Ovary (tissue), 9 donors: Measurements from ENCODE around the gene DOK3. TPM values are rescaled to one million over a fixed set of nuclear protein-coding genes. Genes with fewer than 3 reads are reported as not detected.

Experiments used
- DNase-seq, 5 donors: peaks; one replicate each; pipeline ENCODE4 v3.0.0-alpha.2; 2019 to 2020
- H3K27ac ChIP-seq, 2 donors: fragments of 200-600 bp; one replicate each; pipeline versions ENCODE4 v1.5.1 to v1.8.0; 2019 to 2022
- H3K27me3 ChIP-seq: fragments of 200-600 bp; one replicate; pipeline ENCODE4 v1.8.0; 2022
- H3K36me3 ChIP-seq: fragments of 200-600 bp; sonication (generic); one replicate; pipeline ENCODE4 v1.5.1; 2019
- H3K4me1 ChIP-seq: one replicate; pipeline ENCODE4 v1.8.1; 2013; ENCODE audit warnings: mild to moderate bottlenecking, moderate library complexity; ENCODE audit not compliant: insufficient read depth
- H3K4me3 ChIP-seq: fragments of 200-600 bp; sonication (generic); one replicate; pipeline ENCODE4 v1.5.1; 2017
- H3K9me3 ChIP-seq, 2 donors: fragments of 200-600 bp in 1 of 2; sonication (generic) in 1 of 2; one replicate each; pipeline versions ENCODE4 v1.5.1 to v1.8.1; 2013 to 2019; ENCODE audit warnings: mild to moderate bottlenecking in 1 of 2, moderate library complexity in 1 of 2
- EP300 ChIP-seq: sonication (generic); formaldehyde crosslinking; IDR thresholded peaks from one replicate; pipeline ENCODE4 v1.6.1; 2017; ENCODE audit warnings: antibody characterized with exemption
- POLR2A ChIP-seq: fragments of 450-650 bp; IDR thresholded peaks from one replicate; pipeline ENCODE4 v1.6.1; 2017; ENCODE audit warnings: antibody characterized with exemption, mild to moderate bottlenecking, moderate library complexity
- WGBS, 3 donors: extraction: QIAGEN DNeasy Blood & Tissue Kit in 1 of 3; methylation state at CpG; one replicate each; pipeline versions ENCODE4 v1.1.5 to v1.1.7; 2013 to 2017; 5-methylcytosine and 5-hydroxymethylcytosine counted together
- intact Hi-C, 4 donors: fragments of 100-400 bp; cut with DNase I; formaldehyde crosslinking; loops; one replicate each; pipeline versions ENCODE4 v1.11.0 to v1.15.1; 2022 to 2023
- polyA plus RNA-seq, 2 donors: library from polyadenylated mRNA; stranded (reverse); fragments of 200-250 nt in 1 of 2; fragments of 350-450 nt in 1 of 2; fragmentation: Illumina TruSeq in 1 of 2; extraction: RNeasy Lipid Tissue Mini Kit (QIAGEN cat#74804) in 1 of 2; gene quantifications; one replicate each; pipeline ENCODE4 v1.2.3, GENCODE V29; 2013 to 2014
- total RNA-seq, 7 donors: library from RNA; depleted of rRNA in 2 of 7; stranded (reverse); fragments of >200 nt in 2 of 7; fragmentation: NEBNext Ultra II Directional in 3 of 7; extraction: Animal tissue kit (Norgen Biotek cat#: 25700) in 3 of 7; gene quantifications; one replicate each; pipeline versions ENCODE4 v1.1.0 to v1.2.4, GENCODE V29; 2016 to 2023
- TF ChIP-seq, protein P1 (sequence below), 3 donors: fragments of 450-650 bp in 2 of 3; fragments of 200-600 bp in 1 of 3; IDR thresholded peaks; one replicate each; pipeline versions ENCODE4 v1.5.1 to v1.8.0; 2016 to 2022; ENCODE audit warnings: antibody characterized with exemption in 3 of 3, mild to moderate bottlenecking in 1 of 3
- donor health status: DM: no; HTN: no; CAD: no; lungs with moderate emphysema.
- donor health status: DM: no; HTN: no; CAD: no.
- donor health status: Bipolar disorder and iron deficiency.
- donor health status: DM: yes; HTN: yes; CAD: no.
- donor health status: DM: no; HTN: no; CAD: no.
- donor health status: DM: yes; HTN: yes; CAD: no.

DOK3 gene
- total and polyA plus RNA-seq, 9 donors: 1.3 to 7.2 (median 2.5) TPM

DNA sequence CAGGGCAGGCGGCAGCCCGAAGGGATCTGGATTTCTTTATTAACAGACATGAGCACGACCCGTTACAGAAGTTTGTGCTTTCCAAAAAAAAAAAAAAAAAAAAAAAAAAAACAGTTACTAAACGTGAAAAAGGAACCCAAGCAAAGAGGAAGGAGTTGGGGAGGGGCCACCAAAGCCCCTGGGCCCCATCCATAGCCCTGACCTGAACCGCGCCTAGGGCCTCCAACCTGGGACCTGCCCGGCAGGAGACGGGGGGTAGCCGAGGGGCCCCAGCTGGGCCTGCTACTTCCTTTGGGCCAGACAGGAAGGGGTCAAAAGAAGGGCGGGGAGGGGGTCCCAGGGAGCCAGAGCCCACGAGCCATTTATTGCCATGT is 53.0 kb downstream of the DOK3 start:
- Histone ChIP-seq H3K27me3 (no peaks in the 10 kb centered on the region), H3K4me1 (peaks cover 7% of the 10 kb centered on the region), H3K4me3 (no peak overlapping the region), H3K27ac (no peak overlapping the region), H3K36me3 (no peaks in the 10 kb centered on the region), H3K9me3 (no peaks in the 10 kb centered on the region)
- DNase-seq: no peak
- intact Hi-C loops: loop anchor here (2.0 to 10.0 kb wide), 5 partner anchors 40 to 342 kb away; partner anchors contain the start of genes MXD3 (in 2 of the 4), PDLIM7 (in 1 of the 4) and PFN3 (in 1 of the 4)
- no peak for TF ChIP-seq POLR2A
- TF ChIP-seq, protein P1, sequence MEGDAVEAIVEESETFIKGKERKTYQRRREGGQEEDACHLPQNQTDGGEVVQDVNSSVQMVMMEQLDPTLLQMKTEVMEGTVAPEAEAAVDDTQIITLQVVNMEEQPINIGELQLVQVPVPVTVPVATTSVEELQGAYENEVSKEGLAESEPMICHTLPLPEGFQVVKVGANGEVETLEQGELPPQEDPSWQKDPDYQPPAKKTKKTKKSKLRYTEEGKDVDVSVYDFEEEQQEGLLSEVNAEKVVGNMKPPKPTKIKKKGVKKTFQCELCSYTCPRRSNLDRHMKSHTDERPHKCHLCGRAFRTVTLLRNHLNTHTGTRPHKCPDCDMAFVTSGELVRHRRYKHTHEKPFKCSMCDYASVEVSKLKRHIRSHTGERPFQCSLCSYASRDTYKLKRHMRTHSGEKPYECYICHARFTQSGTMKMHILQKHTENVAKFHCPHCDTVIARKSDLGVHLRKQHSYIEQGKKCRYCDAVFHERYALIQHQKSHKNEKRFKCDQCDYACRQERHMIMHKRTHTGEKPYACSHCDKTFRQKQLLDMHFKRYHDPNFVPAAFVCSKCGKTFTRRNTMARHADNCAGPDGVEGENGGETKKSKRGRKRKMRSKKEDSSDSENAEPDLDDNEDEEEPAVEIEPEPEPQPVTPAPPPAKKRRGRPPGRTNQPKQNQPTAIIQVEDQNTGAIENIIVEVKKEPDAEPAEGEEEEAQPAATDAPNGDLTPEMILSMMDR (IDR thresholded peaks at IDR 0.05): no peak
- no peak for TF ChIP-seq EP300
- 31 to 33% (median 31%) methylated on average over 12 of the region's 12 CpGs for WGBS, 3 donors

DNA sequence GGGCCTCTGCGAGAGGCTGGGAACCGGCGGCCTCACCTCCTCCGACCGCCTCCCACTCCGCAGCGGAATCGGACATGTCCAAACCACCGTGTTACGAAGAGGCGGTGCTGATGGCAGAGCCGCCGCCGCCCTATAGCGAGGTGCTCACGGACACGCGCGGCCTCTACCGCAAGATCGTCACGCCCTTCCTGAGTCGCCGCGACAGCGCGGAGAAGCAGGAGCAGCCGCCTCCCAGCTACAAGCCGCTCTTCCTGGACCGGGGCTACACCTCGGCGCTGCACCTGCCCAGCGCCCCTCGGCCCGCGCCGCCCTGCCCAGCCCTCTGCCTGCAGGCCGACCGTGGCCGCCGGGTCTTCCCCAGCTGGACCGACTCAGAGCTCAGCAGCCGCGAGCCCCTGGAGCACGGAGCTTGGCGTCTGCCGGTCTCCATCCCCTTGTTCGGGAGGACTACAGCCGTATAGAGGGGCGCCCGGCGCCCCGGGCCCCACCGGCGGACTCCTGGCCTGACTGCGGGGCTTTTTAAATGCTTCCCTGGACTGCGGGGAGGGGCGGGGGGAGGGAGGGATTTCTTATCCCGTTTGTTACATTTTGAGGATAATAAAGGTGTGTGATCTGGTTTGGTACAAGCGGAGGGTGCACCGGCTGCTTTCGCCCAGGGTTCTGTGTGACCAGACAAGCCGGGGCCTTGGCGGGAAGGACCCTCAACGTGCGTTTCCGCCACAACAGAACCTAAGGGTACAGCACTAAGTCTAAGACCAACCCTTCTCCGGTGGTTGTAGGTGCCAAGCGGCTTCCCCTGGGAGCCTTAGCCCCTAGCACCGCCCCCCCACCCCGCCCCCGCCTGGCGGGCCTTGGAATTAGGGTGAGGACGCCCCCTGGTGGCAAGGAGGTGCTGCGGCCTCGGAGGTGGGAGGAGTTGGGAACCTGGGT is 53.7 kb downstream of the DOK3 start:
- TF ChIP-seq POLR2A (no peak), EP300 (no peak)
- TF ChIP-seq, protein P1 (IDR thresholded peaks at IDR 0.05): peak; percentile 60 to 93 (median 86)
- H3K36me3 ChIP-seq: no peaks in the 10 kb centered on the region
- no peaks in the 10 kb centered on the region for H3K27me3 ChIP-seq
- 1% methylated on average over 33 to 76 of the region's 76 CpGs for WGBS, 3 donors
- no peaks in the 10 kb centered on the region for H3K9me3 ChIP-seq
- H3K27ac ChIP-seq: peak overlapping the region; percentile 26 to 49
- H3K4me1 ChIP-seq: peaks cover 7% of the 10 kb centered on the region
- peak overlapping the region; percentile 44 for H3K4me3 ChIP-seq
- DNase-seq: peak; percentile 95 to 97 (median 96)
- intact Hi-C loops: loop anchor here (2.0 to 10.0 kb wide), 7 partner anchors 41 to 341 kb away; partner anchors contain the start of genes MXD3 (in 2 of the 4), PDLIM7 (in 1 of the 4) and PFN3 (in 1 of the 4)

DNA sequence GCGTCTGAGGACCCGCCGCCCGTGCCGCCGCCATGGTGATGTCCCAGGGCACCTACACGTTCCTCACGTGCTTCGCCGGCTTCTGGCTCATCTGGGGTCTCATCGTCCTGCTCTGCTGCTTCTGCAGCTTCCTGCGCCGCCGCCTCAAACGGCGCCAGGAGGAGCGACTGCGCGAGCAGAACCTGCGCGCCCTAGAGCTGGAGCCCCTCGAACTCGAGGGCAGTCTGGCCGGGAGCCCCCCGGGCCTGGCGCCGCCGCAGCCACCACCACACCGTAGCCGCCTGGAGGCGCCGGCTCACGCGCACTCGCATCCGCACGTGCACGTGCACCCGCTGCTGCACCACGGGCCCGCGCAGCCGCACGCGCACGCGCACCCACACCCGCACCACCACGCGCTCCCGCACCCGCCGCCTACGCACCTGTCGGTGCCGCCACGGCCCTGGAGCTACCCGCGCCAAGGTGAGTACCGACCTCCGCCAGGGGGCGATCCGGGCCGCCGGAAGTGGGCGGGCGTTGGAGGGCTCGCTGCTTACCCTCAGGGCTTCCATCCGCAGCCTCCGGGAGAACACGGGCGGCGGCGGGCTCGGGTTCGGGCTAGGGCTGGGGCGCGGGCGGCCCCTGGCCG is 54.5 kb downstream of the DOK3 start:
- intact Hi-C loops: loop anchor here (2.0 to 10.0 kb wide), 5 partner anchors 50 to 340 kb away; partner anchors contain the start of genes MXD3 (in 2 of the 4) and PFN3 (in 1 of the 4)

More for the DNA sequence above, 54.5 kb downstream of the DOK3 start:
- no peaks in the 10 kb centered on the region for H3K27me3 ChIP-seq
- H3K36me3 ChIP-seq: no peaks in the 10 kb centered on the region
- DNase-seq: peak; percentile 77 to 87 (median 85)
- WGBS, 3 donors: 0% methylated on average over 44 to 80 of the region's 80 CpGs
- peak overlapping the region; percentile 44 for H3K4me3 ChIP-seq
- peak overlapping the region; percentile 26 to 49 for H3K27ac ChIP-seq
- TF ChIP-seq, protein P1 (IDR thresholded peaks at IDR 0.05): peak; percentile 67 to 94 (median 92)
- no peak for TF ChIP-seq POLR2A
- no peaks in the 10 kb centered on the region for H3K9me3 ChIP-seq
- peaks cover 7% of the 10 kb centered on the region for H3K4me1 ChIP-seq
